GM19324 (cell line): ENCODE measurements around the gene CADPS.

Experiments used
- ATAC-seq: cut with Tn5 transposase; IDR thresholded peaks from one replicate; pipeline ENCODE4 v1.9.1; 2021; ENCODE audit warnings: mild to moderate bottlenecking, moderate library complexity; ENCODE audit not compliant: unreplicated experiment, low FRiP score

The CADPS gene

GRCh38 chr3:62874711-62875557 lies at the start of gene CADPS:
Gene CADPS (minus strand): TSS chr3:62875416. CDS start chr3:62875029, 387 bp downstream.
- no peak for ATAC-seq

- no peak for ATAC-seq
Measured at GRCh38 chr3:62923066-62923465, 47.9 kb upstream of the CADPS start.

- ATAC-seq, result no peak
Measured at GRCh38 chr3:62922326-62922725, 47.1 kb upstream of the CADPS start.

GRCh38 chr3:62920466-62920784 lies 45.2 kb upstream of the CADPS start:
- no peak for ATAC-seq

DNA sequence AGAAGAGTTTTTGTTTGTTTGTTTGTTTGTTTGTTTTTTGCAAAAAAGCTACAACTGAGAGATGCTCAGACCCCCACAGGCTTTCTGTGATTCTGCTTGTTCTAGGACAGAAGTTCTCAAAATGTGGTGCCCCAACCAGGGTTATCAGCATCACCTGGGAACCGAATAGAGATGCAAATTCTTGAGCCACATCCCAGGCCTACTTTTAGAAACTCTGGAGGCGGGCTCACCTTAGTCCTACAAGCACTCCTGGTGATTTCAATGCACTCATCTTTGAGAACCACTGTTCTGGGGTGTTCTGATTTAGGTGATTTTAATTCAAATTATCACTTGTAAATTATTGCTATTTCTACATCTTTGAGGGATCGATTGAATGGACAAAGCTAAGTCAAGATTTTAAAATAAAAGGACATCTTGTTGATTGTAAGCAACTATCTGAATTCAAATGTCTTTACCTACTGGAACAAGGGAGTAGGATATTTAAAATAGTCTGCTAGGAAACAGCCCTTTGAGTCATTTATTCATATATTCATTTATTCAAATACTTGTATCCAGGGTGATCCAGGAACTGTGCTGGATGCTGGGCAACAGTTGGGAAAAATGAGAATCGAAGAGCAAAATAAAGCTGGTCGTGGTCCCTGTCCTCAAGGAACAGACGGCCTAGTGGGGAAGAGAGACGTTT lies 44.7 kb upstream of the CADPS start:
- ATAC-seq, result no peak

GRCh38 chr3:62918777-62919176 lies 43.6 kb upstream of the CADPS start:
- no peak for ATAC-seq

DNA sequence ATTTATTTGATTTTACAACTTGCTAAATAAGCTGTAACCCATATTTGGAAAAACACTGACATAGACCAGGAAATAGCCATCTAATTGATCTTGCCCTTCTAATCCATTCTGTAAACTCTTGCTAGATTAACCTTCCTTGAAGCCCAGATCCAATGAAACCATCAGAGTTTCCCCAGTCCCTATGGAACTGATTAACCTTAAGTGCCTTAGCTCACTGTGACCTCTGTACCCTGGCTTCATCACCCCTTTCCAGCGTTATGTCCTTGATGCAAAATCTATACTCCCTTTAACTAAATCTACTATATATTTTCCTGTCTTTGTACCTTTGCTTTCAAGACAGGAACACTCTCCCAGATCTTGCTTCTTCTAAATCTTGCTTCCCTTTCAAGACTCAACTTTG lies 42.9 kb upstream of the CADPS start:
- no peak for ATAC-seq

GRCh38 chr3:62911526-62911925 lies 36.3 kb upstream of the CADPS start:
- ATAC-seq, result no peak

DNA sequence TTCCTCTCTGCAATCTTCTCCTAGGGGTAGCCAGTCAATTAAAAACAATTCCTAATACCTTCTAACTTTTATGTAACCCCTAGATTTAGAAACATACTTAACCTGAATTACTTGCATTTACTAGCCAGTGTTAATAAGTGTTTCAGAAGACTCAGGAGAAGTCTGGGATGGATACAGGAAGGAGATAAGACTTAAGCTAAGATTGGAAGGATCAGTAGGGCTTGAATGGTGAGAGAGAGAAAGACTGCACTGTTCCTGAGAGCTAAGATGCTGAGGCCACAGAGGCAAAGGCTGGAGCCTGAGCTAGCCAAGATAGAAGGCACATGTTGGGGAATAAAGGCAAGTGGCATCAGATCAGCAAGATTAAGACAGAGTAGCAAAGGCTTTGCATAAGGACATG lies 30.1 kb upstream of the CADPS start:
- no peak for ATAC-seq

GRCh38 chr3:62898530-62899496 lies 23.6 kb upstream of the CADPS start:
- no peak for ATAC-seq

DNA sequence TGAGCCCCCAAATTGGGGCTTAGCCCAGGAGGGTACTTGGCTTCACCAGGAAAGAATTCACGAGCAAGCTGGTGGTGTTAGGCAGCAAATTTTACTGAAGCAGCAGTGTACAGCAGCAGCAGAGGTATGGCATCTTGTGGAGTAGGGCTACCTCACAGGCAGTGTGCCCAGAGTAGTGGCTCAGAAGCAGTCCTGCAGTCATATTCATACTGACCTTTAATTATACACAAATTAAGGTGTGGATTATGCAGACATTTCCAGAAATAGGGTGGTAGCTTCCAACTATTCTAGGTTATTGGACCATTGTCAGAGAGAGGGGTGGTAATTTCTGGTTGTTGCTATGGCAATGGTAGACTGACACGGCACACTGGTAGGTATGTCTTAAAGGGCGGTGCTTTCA lies 20.7 kb upstream of the CADPS start:
- ATAC-seq, result no peak

DNA sequence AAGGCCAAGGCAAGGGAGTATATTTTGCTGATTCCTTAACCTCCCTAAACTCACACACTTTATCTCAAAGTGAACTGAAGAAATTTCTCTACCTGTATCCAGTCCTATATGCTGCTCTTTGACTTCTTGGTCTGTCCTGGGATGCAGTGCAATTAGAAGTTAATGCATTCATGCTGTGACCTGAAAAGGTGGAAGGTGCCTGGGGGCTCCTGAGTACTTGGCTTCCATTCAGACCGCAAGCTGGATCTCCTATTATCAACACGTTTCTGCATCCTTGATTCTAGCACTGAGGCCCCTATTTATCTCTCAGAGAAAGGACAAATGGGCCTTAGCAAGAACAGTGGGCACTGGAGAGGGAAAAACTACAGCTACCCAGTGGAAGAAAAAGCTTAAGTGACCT lies 17.7 kb upstream of the CADPS start:
- no peak for ATAC-seq

DNA sequence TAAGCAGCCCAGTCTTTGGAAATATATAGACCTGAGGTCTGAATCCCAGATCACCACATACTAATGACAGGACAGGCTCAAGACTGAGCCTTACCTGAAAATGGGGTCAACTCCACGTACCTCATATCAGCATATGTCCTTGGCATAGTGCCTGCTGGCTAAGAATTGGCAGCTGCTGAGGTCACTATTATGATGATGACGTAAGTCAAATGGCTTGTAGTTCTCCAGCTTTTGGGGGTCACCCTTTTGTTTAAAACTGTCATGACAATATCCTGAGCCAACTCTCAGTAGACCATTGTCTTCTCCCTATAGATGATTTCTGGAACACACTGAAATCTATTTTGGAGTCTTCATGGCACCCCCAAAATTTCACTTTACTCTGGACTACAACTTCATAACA lies 16.8 kb upstream of the CADPS start:
- ATAC-seq, result no peak

- no peak for ATAC-seq
Measured at GRCh38 chr3:62888778-62889177, 13.6 kb upstream of the CADPS start.

DNA sequence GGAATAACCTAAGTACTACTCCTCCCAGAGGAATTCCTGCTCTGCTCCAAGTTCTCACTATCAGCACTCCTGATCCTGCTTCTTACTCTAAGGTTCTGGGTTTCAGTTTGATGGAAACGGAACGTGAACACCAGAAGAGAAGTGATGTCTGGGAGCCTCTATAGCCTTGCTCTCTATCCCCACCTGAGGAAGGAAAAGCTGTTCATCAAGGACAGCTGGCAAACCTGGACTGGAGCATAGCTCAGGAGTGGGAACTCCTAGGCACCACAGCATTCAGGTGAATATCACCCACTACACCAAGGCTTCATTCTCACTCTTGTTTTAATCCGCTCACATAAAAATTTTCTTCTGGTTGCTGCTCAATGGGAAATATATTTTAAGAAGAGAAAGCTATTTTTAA lies 13.0 kb upstream of the CADPS start:
- no peak for ATAC-seq

DNA sequence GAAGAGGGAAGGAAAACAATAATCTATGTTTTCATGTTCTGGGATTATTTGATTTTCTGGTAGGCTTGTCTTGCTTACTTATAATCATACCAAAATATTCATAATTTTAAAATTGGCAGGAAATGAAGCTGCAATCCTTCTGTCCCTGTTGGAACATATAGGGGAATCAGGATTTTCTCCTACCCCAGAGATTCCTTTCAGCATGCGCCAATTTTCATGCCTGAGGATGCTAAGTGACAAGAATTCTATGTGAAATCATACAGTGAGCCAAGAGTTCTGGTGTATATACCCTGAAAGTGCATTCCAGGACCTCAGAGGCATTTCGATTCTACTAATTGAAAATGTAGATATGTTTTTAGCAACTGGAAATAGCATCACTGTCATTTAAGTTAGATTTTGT lies 9.9 kb upstream of the CADPS start:
- no peak for ATAC-seq

- no peak for ATAC-seq
Measured at GRCh38 chr3:62884096-62884870, 9.1 kb upstream of the CADPS start.

GRCh38 chr3:62882676-62883200 lies 7.5 kb upstream of the CADPS start:
- ATAC-seq, result no peak

DNA sequence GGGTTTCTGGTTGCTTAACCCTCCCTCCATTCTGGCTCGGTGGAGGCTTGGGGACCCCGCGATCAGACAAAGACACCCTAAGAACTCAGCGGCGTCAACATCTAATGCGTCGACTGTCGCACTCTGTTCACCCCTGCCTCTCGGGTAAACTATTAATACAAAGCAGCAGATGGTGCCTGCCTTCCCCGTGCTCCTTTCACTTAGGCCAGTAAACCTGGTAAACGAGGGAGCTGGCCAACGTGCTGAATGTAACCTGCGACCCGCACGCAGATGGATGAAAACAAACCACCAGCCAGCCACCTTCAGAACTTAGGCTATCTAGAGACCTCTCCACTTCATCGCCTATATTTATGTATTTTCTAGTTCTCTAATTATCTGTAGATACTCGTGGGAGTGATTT lies 848 bp upstream of the CADPS start:
- ATAC-seq, result no peak

DNA sequence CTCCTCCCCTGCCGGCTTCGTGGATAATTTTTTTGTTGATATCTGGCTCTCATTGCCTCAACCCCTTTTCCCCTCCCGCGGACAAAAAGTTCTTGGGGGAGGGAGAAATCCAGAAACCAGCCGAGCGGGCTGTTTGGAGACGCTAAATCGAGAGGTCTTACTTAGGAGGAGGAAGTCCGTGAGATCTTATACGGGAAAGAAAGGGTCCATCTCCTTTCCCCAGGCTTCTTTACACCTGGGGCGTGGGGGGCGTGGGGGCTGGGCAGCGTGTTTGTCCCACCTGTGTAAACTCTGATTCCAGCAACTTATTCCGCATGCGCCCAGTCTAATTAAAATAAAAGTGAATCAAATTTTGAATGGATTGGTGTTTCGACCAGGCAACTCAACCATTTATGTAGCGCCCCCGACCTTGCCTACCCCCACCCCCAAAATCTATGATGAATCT lies 364 bp upstream of the CADPS start:
- ATAC-seq, result no peak
